ENCODE data around the gene UHRF2. TPM values are rescaled to one million over a fixed set of nuclear protein-coding genes. Genes with fewer than 3 reads are reported as not detected.

UHRF2 gene
- total RNA-seq, 1 experiment from 2014 or later = 40.6 TPM

DNA sequence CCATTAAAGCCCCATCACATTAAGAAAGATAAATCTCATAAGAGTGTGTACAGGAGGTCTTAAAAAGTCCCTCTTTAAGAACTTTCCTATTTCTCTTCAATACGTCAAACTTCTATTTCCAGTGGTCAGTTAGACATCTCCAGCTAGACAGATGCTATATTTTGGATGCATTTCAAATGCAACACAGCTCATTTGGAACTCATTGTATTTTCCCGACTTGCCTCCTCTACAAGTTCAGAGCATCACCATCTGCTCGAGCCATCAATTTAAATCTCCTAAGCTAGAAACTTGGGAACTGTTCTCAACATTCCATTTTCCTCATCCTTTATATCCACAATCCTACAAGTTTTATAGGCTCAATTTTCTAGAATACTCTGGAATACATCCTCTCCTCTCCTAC lies 3.2 kb upstream of the UHRF2 start:
- Histone ChIP-seq H3K4me1 (ENCODE audit: control insufficient read depth in 1 of 2, insufficient read depth in 2 of 2, low read length in 2 of 2) (peaks cover 8 to 13% of the 10 kb centered on the region in 2 experiments; a peak in 3 of 4 replicates), H2AFZ (ENCODE audit: low read depth, low read length, poor library complexity, severe bottlenecking) (no peak overlapping the region), H3K9me2 (ENCODE audit: insufficient read depth) (no peaks in the 10 kb centered on the region), H3K27ac (ENCODE audit: low read depth, low read length) (no peak overlapping the region), H3K36me3 (ENCODE audit: control insufficient read depth in 1 of 2, insufficient read depth in 2 of 2, low read length in 2 of 2) (no peaks in the 10 kb centered on the region), H3K4me3 (replicated peaks in 1 of 2; ENCODE audit: low read depth in 1 of 2, low read length in 2 of 2) (no peak overlapping the region), H3K9ac (ENCODE audit: low read length) (no peak overlapping the region), H3K27me3 (ENCODE audit: insufficient read depth, low read length) (no peaks in the 10 kb centered on the region), H3K9me3 (ENCODE audit: control insufficient read depth in 1 of 2, insufficient read depth in 1 of 2, low read depth in 1 of 2, low read length in 2 of 2) (no peaks in the 10 kb centered on the region), H3K79me2 (ENCODE audit: insufficient read depth, low read length) (peaks cover 16% of the 10 kb centered on the region), H4K20me1 (ENCODE audit: insufficient read depth) (no peaks in the 10 kb centered on the region), H3K4me2 (ENCODE audit: low read length) (no peak overlapping the region)
- CTCF ChIA-PET = no interaction called here
- no TSS peak for BruUV-seq (replicated peaks)
- DNase-seq (ENCODE audit: low read depth, low spot score) = no peak
- RAD21 ChIA-PET (ENCODE audit: low non-redundant PET in 1 of 2, low total read pairs in 2 of 2, uncharacterized antibody in 2 of 2, unreplicated experiment in 2 of 2) = no interaction called here
- no peak for ATAC-seq
- TF ChIP-seq FOSL1 (IDR thresholded peaks at IDR 0.05; ENCODE audit: low read depth) (no peak), ELF1 (IDR thresholded peaks at IDR 0.05; ENCODE audit: borderline replicate concordance, low read depth) (no peak), SRF (IDR thresholded peaks at IDR 0.05; ENCODE audit: low read depth) (no peak), ZNF274 (IDR thresholded peaks at IDR 0.05; ENCODE audit: low read depth, low read length) (no peak), SP1 (IDR thresholded peaks at IDR 0.05; ENCODE audit: low read depth) (no peak), CEBPB (IDR thresholded peaks at IDR 0.05; ENCODE audit: low read depth) (no peak), SIN3A (IDR thresholded peaks at IDR 0.05; ENCODE audit: low read depth) (no peak), EGR1 (IDR thresholded peaks at IDR 0.05; ENCODE audit: low read depth) (no peak), RAD21 (IDR thresholded peaks at IDR 0.05; ENCODE audit: low read depth) (no peak), JUND (IDR thresholded peaks at IDR 0.05) (no peak), YY1 (IDR thresholded peaks at IDR 0.05; ENCODE audit: extremely low read depth, insufficient replicate concordance, low read depth, low read length) (no peak), ZFX (IDR thresholded peaks at IDR 0.05) (no peak), POLR2AphosphoS5 (IDR thresholded peaks at IDR 0.05; ENCODE audit: low read depth, low read length) (no peak)
- TF ChIP-seq, protein P1, sequence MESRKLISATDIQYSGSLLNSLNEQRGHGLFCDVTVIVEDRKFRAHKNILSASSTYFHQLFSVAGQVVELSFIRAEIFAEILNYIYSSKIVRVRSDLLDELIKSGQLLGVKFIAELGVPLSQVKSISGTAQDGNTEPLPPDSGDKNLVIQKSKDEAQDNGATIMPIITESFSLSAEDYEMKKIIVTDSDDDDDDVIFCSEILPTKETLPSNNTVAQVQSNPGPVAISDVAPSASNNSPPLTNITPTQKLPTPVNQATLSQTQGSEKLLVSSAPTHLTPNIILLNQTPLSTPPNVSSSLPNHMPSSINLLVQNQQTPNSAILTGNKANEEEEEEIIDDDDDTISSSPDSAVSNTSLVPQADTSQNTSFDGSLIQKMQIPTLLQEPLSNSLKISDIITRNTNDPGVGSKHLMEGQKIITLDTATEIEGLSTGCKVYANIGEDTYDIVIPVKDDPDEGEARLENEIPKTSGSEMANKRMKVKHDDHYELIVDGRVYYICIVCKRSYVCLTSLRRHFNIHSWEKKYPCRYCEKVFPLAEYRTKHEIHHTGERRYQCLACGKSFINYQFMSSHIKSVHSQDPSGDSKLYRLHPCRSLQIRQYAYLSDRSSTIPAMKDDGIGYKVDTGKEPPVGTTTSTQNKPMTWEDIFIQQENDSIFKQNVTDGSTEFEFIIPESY (IDR thresholded peaks at IDR 0.05; ENCODE audit: extremely low read depth, insufficient replicate concordance, low read length) = no peak
- TF ChIP-seq, protein P2, sequence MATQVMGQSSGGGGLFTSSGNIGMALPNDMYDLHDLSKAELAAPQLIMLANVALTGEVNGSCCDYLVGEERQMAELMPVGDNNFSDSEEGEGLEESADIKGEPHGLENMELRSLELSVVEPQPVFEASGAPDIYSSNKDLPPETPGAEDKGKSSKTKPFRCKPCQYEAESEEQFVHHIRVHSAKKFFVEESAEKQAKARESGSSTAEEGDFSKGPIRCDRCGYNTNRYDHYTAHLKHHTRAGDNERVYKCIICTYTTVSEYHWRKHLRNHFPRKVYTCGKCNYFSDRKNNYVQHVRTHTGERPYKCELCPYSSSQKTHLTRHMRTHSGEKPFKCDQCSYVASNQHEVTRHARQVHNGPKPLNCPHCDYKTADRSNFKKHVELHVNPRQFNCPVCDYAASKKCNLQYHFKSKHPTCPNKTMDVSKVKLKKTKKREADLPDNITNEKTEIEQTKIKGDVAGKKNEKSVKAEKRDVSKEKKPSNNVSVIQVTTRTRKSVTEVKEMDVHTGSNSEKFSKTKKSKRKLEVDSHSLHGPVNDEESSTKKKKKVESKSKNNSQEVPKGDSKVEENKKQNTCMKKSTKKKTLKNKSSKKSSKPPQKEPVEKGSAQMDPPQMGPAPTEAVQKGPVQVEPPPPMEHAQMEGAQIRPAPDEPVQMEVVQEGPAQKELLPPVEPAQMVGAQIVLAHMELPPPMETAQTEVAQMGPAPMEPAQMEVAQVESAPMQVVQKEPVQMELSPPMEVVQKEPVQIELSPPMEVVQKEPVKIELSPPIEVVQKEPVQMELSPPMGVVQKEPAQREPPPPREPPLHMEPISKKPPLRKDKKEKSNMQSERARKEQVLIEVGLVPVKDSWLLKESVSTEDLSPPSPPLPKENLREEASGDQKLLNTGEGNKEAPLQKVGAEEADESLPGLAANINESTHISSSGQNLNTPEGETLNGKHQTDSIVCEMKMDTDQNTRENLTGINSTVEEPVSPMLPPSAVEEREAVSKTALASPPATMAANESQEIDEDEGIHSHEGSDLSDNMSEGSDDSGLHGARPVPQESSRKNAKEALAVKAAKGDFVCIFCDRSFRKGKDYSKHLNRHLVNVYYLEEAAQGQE (IDR thresholded peaks at IDR 0.05; ENCODE audit: low read depth) = no peak
- intact Hi-C loops (cut with micrococcal nuclease) = loop anchor here (10.0 kb wide), 1 partner anchor 345 kb away; the partner anchor contains the start of gene KDM4C
- POLR2A ChIA-PET = no interaction called here
